GM19372 (cell line): ENCODE results near the gene HOXD10.

Experiments used
- ATAC-seq: cut with Tn5 transposase; IDR thresholded peaks from one replicate; pipeline ENCODE4 v1.9.1; 2021; ENCODE audit warnings: mild to moderate bottlenecking, low read depth, moderate library complexity; ENCODE audit not compliant: unreplicated experiment

Gene HOXD10

DNA sequence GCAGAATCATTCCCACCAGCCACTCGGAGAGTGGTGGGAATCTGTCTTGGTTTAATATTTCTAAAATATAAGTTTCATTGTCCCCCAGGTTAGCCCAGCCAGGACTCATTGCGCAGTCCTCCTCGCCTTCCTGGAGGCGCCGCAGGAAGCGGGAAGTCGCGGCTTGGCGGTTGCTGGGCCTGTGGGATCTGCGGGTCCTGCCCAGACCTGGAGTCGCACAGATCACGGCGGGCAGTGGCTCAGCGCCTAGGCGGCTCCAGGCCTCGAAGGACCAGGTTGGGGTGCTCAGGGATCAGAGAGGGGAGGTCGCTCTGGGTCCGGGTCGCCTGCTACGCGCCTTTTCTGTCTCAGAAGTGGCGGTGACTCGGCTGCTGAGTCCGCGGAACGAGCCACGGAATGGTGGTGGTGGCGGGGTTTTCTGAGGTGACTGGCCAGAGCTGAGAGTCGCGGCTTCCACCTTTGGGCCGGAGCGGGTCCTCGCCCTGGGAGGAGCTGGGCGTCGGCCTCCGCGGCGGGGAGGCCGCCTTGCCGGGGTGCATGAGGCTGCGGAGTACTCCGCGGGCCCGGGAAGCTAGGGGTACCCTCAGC, 43.2 kb downstream of the HOXD10 start:
- ATAC-seq, result no peak

DNA sequence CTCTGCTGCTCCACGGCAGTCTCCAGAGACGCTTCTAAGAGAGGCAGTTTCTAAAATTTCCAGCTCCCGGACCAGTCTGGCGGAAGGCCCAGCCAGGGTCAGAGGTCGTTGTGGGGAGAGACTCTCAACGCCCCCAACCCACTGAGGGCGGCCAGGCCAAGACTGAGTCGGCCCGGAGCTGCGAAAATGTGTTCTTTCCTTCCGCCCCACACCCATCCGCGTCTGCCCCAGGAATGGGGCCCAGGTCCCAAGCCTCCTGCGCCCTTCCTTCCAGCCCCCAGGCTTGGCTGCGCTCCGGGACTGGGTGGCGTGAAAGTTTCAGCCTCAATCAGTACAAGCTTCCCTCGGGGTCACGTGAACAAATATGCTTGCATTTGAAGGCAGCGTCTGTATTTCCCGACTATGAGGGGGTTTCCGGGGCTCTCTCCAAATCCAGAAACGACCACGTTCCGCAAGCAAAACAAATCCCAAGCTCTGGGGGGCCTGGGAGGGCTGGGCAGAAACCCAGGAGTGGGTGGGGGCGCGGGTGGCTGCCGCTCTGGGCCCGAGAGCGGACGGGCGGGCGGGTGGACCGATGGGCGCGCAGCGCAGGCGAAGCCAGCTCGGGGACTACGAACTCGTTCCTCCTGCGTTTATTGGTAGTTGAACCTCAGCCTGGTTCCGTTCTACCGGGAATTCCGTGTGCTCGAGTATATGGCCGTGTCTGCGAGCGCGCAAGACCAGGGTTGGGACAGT, 43.8 kb downstream of the HOXD10 start:
- ATAC-seq, result no peak

DNA sequence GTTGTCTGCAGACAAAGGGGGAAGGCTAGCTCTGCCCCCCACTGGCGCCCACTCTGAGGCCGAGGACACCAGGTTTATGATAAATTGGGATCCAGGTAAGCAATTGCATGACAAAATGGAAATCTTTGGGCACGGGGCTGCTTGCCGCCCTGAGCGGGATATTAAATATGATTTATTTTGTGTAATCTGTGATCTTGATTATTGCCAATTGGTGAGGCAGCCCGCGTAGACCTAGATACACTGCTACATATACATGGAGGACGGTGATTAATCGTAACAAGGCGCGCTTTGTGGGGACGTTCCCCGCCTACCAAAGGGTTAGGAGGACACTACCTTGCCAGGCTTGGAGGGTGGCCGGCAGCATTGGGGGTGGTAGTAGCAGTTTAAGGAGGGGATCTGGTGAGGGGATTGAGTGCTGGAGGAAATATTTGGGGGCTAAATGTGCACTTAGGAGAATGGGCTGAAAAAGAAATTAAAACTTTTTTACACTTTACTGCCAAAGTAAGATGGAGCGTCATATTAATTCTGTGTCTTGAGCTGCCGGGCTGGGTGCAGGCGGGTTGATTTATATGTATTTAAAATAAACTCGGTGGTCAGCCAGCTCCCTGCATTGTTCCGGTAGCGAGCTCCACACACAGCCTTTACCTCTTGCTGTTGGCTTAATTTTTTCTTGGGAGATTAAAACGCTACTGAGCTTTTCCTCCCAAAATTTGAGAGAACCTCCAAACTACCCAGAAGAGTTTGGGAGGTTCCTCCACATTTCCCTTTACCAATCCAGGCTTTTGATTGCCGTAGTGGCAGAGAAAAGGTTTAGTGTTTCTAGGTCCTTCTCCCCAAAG, 44.6 kb downstream of the HOXD10 start:
- ATAC-seq, result no peak

DNA sequence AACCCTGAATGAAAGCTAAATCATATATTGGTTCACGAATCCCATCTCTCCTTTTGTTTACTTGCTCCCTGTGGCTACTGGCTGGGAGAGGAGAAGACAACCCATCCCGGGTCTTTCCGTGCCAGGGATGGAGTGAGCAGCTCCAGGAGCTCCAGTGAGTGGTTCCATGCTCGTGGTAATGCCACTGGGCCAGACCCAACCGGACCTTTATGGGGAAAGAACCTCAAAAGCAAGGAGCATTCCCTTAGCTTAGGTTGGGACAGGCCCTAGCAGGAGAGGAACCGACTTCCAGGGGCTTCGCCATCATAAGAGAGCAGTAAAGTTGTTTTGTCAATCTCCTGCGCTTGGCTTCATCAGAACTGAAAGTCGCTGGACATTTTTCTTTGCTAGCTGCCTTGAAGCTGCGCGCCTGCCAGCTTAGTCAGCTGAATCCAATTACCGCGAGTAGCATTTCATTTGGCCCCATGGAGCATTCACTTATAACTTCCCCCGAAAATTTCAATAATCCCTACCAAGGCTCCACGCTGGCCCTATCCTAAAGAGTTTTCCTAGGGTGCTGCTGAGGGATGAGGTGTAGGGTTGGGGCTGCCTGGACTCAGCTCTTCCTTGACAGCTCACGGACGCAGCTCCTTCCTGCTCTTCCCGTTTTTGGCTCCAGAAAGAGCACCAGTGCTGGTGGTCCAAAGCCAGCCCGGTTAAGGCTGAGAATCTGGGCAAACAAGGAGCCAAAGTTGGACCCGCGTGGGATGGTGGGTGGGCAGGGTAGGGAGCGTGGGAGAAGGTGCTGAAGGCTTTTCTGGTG, 45.4 kb downstream of the HOXD10 start:
- ATAC-seq, result no peak

DNA sequence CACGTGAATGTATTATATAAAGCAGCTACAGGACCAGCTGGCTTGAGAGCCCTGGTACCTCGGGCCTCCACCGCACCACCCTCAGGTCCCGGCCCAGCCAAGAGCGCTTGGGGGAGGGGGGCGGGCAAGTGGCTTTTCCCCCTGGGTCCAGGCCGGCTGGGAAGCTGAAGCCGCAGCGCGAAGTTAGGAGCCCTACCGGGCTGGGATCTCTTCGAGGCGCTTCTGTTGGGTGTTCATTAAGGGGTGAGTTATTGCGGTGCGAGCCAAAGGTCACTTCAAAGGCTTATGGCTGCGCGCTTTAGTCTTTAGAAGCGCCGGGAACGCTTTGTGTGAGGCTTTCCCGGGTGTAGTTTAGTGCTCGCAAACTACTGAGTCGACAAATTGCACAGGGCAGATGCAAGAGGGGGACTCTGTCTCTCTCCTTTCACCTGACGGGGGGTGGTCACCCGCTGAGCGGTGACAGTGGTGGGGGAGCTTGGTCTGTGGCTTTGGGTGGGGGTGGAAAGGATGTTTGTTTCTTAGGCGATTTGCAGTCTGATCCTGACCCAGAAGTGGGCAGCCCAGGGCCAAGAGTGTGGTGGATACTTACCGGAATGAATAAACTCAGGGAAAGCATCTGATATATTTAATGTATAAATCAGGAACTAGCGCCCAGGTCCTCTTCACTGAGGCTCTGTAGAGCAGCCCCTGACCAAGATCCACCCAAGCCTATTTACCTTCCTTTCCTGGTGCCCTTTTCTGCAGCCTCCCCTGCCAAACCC, 46.5 kb downstream of the HOXD10 start:
- no peak for ATAC-seq

DNA sequence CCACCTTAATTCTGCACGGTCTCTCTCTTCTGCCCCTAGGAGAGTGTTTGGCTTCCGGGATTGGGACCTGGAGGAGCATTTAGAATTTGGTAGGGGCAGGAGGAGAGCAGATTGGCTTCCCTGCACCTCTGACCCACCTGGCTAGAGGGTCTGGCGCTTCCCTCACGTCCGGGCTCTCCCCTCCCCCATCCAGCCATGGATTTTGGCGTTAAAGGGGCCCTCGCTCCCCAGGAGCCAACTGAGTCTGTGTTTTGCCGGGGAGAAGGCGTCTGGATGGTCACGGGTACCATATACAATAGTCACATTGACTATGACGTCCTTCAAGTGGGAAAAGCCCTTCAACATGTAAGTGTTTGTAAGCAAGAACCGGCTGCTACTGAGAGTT, 47.1 kb downstream of the HOXD10 start:
- no peak for ATAC-seq

DNA sequence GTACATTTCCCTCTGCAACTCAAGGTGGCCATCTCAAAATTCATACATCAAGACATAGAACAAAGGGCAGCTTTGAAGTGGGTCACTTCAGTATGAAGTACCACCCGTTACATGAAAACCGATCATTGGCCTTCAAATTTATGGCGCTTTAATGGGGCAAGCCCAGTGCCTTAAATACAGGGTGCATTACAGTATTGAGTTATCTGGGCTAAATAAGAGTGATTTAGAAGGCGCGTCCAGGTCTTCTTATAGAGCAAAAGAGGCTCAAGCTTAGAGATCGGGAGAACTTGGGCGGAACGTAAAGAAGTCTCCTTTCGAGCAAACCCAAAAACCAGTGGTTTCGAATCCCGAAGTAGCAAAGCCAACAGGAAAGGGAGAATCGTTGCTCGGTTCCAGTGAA, 47.6 kb downstream of the HOXD10 start:
- no peak for ATAC-seq

DNA sequence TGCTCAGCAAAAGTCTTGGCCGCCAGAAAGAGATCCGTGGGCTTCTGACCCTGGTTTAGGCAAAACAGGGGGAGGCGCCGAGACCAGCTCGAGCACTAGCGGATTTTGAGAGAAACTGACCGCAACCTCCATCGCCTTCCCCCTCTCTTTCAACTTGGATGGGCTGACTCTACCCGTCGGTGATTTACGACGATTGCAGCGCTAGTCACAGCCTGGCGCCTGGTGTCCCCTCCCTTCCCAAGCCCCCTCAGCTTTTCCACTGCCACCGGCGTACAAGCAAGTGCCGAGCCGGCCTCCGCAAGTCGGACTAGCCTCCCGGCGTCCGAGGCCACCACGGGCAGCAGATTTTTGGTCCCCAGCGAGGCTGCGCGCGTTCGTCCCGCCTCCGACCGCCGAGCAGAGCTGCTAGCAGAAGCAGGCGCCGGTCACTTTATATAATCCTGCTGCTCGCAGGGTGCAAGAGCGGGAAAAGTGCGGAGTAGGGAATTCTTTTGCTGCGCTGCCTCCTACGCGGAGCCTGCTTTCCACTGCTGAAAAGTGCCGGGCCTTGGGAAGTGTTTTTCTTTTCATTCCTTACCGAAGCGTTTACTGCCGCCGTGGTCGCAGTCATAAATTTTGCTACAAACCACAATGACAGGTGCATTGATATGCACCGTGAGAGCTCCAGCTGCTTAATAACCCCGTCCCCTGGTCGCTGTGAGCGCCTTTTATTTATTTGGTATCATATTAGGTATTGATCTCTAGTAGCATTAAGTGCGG, 48.2 kb downstream of the HOXD10 start:
- no peak for ATAC-seq

DNA sequence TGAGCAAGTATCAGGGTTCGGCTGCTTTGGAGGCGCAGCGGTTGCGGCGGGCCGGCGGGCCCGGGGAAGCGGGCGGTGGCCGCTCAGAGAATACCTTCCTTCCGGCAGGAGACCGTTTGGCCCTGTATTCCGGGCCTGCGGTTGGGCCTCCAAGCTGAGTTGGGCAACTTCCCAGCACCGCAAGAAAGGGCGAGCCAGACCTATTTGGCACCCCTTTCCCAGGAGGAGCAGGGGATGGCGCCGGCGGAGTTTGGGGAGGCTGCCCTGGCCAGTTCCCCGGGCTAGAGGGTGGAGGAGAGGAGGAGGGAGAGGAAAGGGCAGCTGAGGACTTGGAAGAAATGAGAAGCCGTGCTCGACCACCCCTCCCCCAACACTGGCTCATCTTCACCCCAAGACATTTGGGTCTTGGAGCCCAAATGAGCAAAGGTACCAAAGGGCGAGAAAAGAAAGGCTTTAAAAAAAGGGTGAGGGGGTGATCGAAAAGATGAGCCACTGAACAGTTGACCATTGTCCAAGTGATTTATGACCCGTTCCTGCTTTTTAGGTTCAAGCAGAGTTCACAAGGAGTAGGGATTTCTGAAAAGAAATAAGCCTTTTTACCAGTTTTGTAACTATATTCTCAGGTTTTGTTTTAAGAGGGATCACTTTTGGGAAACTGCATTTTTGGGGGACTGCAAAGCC, 48.9 kb downstream of the HOXD10 start:
- no peak for ATAC-seq

DNA sequence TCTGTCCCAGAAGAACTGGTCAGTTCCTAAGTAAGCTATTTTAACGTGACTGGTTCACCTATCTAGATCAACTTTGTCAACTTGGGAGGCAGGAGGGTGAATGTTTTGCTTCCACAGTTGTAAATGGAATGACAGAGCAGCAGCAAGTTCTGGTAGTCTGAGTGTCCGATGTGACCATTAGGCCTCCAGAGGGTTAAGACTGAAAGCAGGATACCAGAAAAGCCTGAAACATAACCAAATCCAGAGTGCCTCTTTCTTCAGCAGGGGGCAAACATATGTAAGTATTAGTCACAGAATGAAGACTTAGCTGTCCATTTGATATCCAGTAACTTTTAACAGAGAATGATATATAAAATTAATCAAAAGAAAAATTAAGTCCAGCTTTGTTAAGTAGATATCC, 49.7 kb downstream of the HOXD10 start:
- ATAC-seq, result no peak

DNA sequence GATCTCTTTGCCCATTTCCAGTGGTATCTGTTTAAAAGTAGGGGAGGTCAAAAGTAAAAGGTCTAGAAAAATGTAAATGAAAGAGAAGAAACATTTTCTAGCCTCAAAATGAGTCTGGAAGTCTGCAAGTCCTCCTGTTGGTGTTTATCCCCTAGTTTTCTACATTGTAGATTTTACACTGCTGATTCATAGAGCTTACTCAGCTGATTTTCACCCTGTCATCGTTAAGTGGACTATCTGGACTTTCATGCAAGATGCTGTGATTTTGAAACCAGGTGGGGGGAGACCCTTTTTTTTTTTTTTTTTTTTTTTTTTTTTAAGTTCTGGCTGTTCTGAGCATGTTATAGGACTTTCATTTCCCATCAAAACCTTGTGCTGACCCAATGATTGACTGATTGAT, 50.8 kb downstream of the HOXD10 start:
- no peak for ATAC-seq

DNA sequence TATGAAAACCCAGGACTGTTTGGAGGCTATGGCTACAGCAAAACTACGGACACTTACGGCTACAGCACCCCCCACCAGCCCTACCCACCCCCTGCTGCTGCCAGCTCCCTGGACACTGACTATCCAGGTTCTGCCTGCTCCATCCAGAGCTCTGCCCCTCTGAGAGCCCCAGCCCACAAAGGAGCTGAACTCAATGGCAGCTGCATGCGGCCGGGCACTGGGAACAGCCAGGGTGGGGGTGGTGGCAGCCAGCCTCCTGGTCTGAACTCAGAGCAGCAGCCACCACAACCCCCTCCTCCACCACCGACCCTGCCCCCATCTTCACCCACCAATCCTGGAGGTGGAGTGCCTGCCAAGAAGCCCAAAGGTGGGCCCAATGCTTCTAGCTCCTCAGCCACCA, 52.6 kb downstream of the HOXD10 start:
- ATAC-seq, result no peak
